Mesendoderm (in vitro differentiated cells): ENCODE results near the gene CMAS.
"Not testable (repeated sequence)": the region's sequence is repeated elsewhere in the genome, so short reads cannot be mapped to it uniquely, and the experiment has no call there.

Experiments
- DNase-seq: peaks from one replicate; pipeline ENCODE4 v3.0.0; 2013
- H2AK5ac ChIP-seq: 2 replicates; pipeline ENCODE4 v1.6.1; 2013; ENCODE audit warnings: low read length, inconsistent platforms
- H2BK120ac ChIP-seq: 2 replicates; pipeline ENCODE4 v1.6.1; 2013; ENCODE audit warnings: low read depth, mild to moderate bottlenecking, low read length, moderate library complexity, mixed read lengths
- H2BK15ac ChIP-seq: replicated peaks from 2 replicates; pipeline ENCODE4 v1.6.1; 2013; ENCODE audit warnings: low read depth, mild to moderate bottlenecking, moderate library complexity
- H2BK5ac ChIP-seq: 2 replicates; pipeline ENCODE4 v1.6.1; 2013; ENCODE audit warnings: low read length, inconsistent platforms
- H3K18ac ChIP-seq: 2 replicates; pipeline ENCODE4 v1.6.1; 2013; ENCODE audit warnings: mild to moderate bottlenecking, low read length, mixed read lengths
- H3K23ac ChIP-seq: one replicate; pipeline ENCODE4 v1.6.1; 2013; ENCODE audit warnings: low read length
- H3K27ac ChIP-seq: 2 replicates; pipeline ENCODE4 v1.5.1; 2013; ENCODE audit warnings: low read depth, mild to moderate bottlenecking, inconsistent platforms, low read length, moderate library complexity
- H3K27me3 ChIP-seq: 2 replicates; pipeline ENCODE4 v1.6.1; 2013; ENCODE audit warnings: low read length, control low read depth, mild to moderate bottlenecking, inconsistent platforms; ENCODE audit not compliant: insufficient read depth, poor library complexity
- H3K36me3 ChIP-seq: 2 replicates; pipeline ENCODE4 v1.6.1; 2013; ENCODE audit warnings: low read length, inconsistent platforms; ENCODE audit not compliant: control insufficient read depth, insufficient read depth
- H3K4ac ChIP-seq: one replicate; pipeline ENCODE4 v1.6.1; 2013; ENCODE audit warnings: low read depth, mild to moderate bottlenecking, low read length, moderate library complexity
- H3K4me1 ChIP-seq: 2 replicates; pipeline ENCODE4 v1.6.1; 2013; ENCODE audit warnings: low read depth, low read length, inconsistent platforms; ENCODE audit not compliant: control insufficient read depth
- H3K4me2 ChIP-seq: 2 replicates; pipeline ENCODE4 v1.6.1; 2013; ENCODE audit warnings: low read length
- H3K4me3 ChIP-seq: 2 replicates; pipeline ENCODE4 v1.5.1; 2013; ENCODE audit warnings: mild to moderate bottlenecking, low read length
- H3K56ac ChIP-seq: one replicate; pipeline ENCODE4 v1.6.1; 2013; ENCODE audit warnings: low read length
- H3K79me1 ChIP-seq: 2 replicates; pipeline ENCODE4 v1.6.1; 2013; ENCODE audit warnings: low read length, inconsistent platforms
- H3K79me2 ChIP-seq: 2 replicates; pipeline ENCODE4 v1.6.1; 2013; ENCODE audit warnings: mild to moderate bottlenecking, low read length; ENCODE audit not compliant: control insufficient read depth, insufficient read depth
- H3K9ac ChIP-seq: 2 replicates; pipeline ENCODE4 v1.6.1; 2013; ENCODE audit warnings: low read length, inconsistent platforms
- H4K5ac ChIP-seq: one replicate; pipeline ENCODE4 v1.6.1; 2013; ENCODE audit warnings: low read length
- H4K8ac ChIP-seq: one replicate; pipeline ENCODE4 v1.6.1; 2013; ENCODE audit warnings: low read depth, mild to moderate bottlenecking, control low read depth, low read length, moderate library complexity
- WGBS: extraction: QIAGEN DNeasy Blood & Tissue Kit; methylation state at CpG from one replicate; pipeline ENCODE4 v1.1.7; 2013; ENCODE audit warnings: low lambda C conversion rate, missing lambda C conversion rate; ENCODE audit not compliant: insufficient coverage; ENCODE audit errors: extremely low coverage; 5-methylcytosine and 5-hydroxymethylcytosine counted together

Gene CMAS

DNA sequence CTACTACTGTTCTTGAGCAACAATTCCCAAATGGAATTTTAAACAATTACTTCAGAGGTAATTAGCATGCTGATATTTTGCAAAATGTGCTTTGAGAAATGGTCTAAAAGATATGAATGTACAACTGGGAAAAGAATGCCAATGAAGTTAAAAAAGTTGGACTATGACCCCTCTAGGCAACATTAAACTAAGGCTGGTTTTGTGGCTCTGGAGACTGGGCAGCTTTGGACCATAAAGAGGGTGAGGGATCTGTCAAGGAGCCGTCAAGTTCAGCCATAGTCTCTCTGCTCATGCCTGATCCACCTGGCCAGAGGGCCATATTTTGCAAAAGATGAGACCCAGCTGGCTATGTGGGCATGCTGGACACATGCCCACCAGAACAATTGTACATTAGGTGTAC lies 38.8 kb downstream of the CMAS start:
- no peak overlapping the region for H3K4me2 ChIP-seq
- no peak overlapping the region for H2BK5ac ChIP-seq
- no peak overlapping the region for H4K5ac ChIP-seq
- no peaks in the 10 kb centered on the region for H3K79me2 ChIP-seq
- no peak overlapping the region for H2BK120ac ChIP-seq
- H2AK5ac ChIP-seq: no peak overlapping the region
- H3K23ac ChIP-seq: no peak overlapping the region
- no peaks in the 10 kb centered on the region for H3K27me3 ChIP-seq
- H3K4ac ChIP-seq: no peak overlapping the region
- no peaks in the 10 kb centered on the region for H3K36me3 ChIP-seq
- H3K56ac ChIP-seq: no peak overlapping the region
- no peak overlapping the region for H4K8ac ChIP-seq
- no peaks in the 10 kb centered on the region for H3K4me1 ChIP-seq
- no peak overlapping the region for H3K27ac ChIP-seq
- no peak overlapping the region for H3K18ac ChIP-seq
- H3K9ac ChIP-seq: no peak overlapping the region
- H3K79me1 ChIP-seq: no peaks in the 10 kb centered on the region
- H3K4me3 ChIP-seq: no peak overlapping the region
- H2BK15ac ChIP-seq: no peak overlapping the region
- no CpG with 5 or more reads among the region's 1 CpG for WGBS
- DNase-seq: no peak

GRCh38 chr12:22088886-22089285 lies 42.9 kb downstream of the CMAS start:
- Histone ChIP-seq H2AK5ac (no peak overlapping the region), H3K79me2 (no peaks in the 10 kb centered on the region), H4K8ac (no peak overlapping the region), H3K27ac (no peak overlapping the region), H3K4me3 (no peak overlapping the region), H3K27me3 (no peaks in the 10 kb centered on the region), H3K79me1 (no peaks in the 10 kb centered on the region), H2BK15ac (no peak overlapping the region), H3K36me3 (no peaks in the 10 kb centered on the region), H3K4me2 (no peak overlapping the region), H3K23ac (no peak overlapping the region), H4K5ac (no peak overlapping the region), H2BK5ac (no peak overlapping the region), H3K4ac (no peak overlapping the region), H2BK120ac (no peak overlapping the region), H3K18ac (no peak overlapping the region), H3K4me1 (no peaks in the 10 kb centered on the region), H3K9ac (no peak overlapping the region), H3K56ac (no peak overlapping the region)
- DNase-seq: no peak
- WGBS: no CpG with 5 or more reads among the region's 2 CpGs

DNA sequence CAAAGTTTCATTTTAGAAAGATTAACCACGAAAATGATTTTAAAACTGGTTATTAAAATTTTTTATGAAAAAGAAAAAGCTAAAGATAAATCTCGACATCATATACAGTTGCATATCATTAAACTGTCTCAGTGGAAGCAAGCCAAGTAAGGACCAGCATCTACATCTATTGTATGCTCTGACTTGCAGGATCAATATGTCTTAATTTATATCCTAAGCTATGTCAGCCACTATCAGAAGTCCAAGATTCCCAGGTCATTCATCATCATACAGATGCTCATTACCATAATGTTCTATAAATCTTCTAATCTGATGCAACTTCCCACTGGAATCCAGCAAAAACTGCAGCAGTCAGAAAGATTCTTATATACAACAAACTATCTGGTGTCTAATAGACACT lies 43.5 kb downstream of the CMAS start:
- no peak overlapping the region for H2BK120ac ChIP-seq
- H3K9ac ChIP-seq: no peak overlapping the region
- no peak overlapping the region for H3K4ac ChIP-seq
- no peak overlapping the region for H3K23ac ChIP-seq
- no peak overlapping the region for H3K4me2 ChIP-seq
- no peaks in the 10 kb centered on the region for H3K4me1 ChIP-seq
- H2BK5ac ChIP-seq: no peak overlapping the region
- H3K27ac ChIP-seq: no peak overlapping the region
- no peaks in the 10 kb centered on the region for H3K79me2 ChIP-seq
- H4K5ac ChIP-seq: no peak overlapping the region
- H3K18ac ChIP-seq: no peak overlapping the region
- no peaks in the 10 kb centered on the region for H3K36me3 ChIP-seq
- no peak overlapping the region for H3K4me3 ChIP-seq
- H3K27me3 ChIP-seq: no peaks in the 10 kb centered on the region
- no CpG with 5 or more reads among the region's 2 CpGs for WGBS
- H4K8ac ChIP-seq: no peak overlapping the region
- no peak for DNase-seq
- no peak overlapping the region for H3K56ac ChIP-seq
- H2AK5ac ChIP-seq: no peak overlapping the region
- H3K79me1 ChIP-seq: no peaks in the 10 kb centered on the region
- no peak overlapping the region for H2BK15ac ChIP-seq

GRCh38 chr12:22099062-22099461 lies 53.0 kb downstream of the CMAS start:
- H3K79me2 ChIP-seq, H3K27ac ChIP-seq, H3K4ac ChIP-seq, H2BK120ac ChIP-seq, H3K36me3 ChIP-seq, DNase-seq, H3K27me3 ChIP-seq, H3K79me1 ChIP-seq, H3K9ac ChIP-seq, H2AK5ac ChIP-seq, H3K18ac ChIP-seq, H3K56ac ChIP-seq, H2BK5ac ChIP-seq, H4K8ac ChIP-seq, H3K4me1 ChIP-seq, H3K4me2 ChIP-seq, H3K4me3 ChIP-seq, H4K5ac ChIP-seq, H3K23ac ChIP-seq, H2BK15ac ChIP-seq: not testable (repeated sequence)
- WGBS: no CpG with 5 or more reads among the region's 2 CpGs

GRCh38 chr12:22100958-22101748 lies 55.1 kb downstream of the CMAS start:
- Histone ChIP-seq H3K4ac (no peak overlapping the region), H2AK5ac (no peak overlapping the region), H4K8ac (peak overlapping the region; percentile 81), H3K79me2 (no peaks in the 10 kb centered on the region), H3K79me1 (no peaks in the 10 kb centered on the region), H3K9ac (no peak overlapping the region), H3K27ac (no peak overlapping the region), H3K23ac (no peak overlapping the region), H2BK120ac (no peak overlapping the region), H3K4me1 (no peaks in the 10 kb centered on the region), H4K5ac (no peak overlapping the region), H2BK5ac (no peak overlapping the region), H2BK15ac (no peak overlapping the region), H3K4me2 (no peak overlapping the region), H3K36me3 (no peaks in the 10 kb centered on the region), H3K27me3 (no peaks in the 10 kb centered on the region), H3K18ac (peak overlapping the region; percentile 7), H3K4me3 (no peak overlapping the region), H3K56ac (peak overlapping the region; percentile 43)
- DNase-seq: peak; percentile 81
- WGBS: no CpG with 5 or more reads among the region's 6 CpGs

- Histone ChIP-seq H3K18ac (peak overlapping the region; percentile 7), H3K9ac (no peak overlapping the region), H2BK5ac (no peak overlapping the region), H4K5ac (no peak overlapping the region), H2BK120ac (no peak overlapping the region), H3K4me3 (no peak overlapping the region), H3K4me2 (no peak overlapping the region), H2BK15ac (no peak overlapping the region), H3K27me3 (no peaks in the 10 kb centered on the region), H3K4ac (no peak overlapping the region), H3K36me3 (no peaks in the 10 kb centered on the region), H3K56ac (peak overlapping the region; percentile 2), H3K4me1 (no peaks in the 10 kb centered on the region), H3K27ac (no peak overlapping the region), H2AK5ac (no peak overlapping the region), H4K8ac (no peak overlapping the region), H3K79me1 (no peaks in the 10 kb centered on the region), H3K23ac (no peak overlapping the region), H3K79me2 (no peaks in the 10 kb centered on the region)
- no peak for DNase-seq
- WGBS: no CpG with 5 or more reads among the region's 5 CpGs
Measured at GRCh38 chr12:22101749-22102243, 55.8 kb downstream of the CMAS start.
